SH-SY5Y (cell line): ENCODE results near the gene CCDC9B.

Experiments
- GATA2 ChIP-seq: IDR thresholded peaks from 2 replicates; pipeline ENCODE4 v1.6.1; 2011; ENCODE audit warnings: mild to moderate bottlenecking, low read depth, low read length
- GATA3 ChIP-seq: IDR thresholded peaks from 2 replicates; pipeline ENCODE4 v1.6.1; 2011; ENCODE audit warnings: low read depth, mild to moderate bottlenecking, low read length, moderate library complexity

The CCDC9B gene

DNA sequence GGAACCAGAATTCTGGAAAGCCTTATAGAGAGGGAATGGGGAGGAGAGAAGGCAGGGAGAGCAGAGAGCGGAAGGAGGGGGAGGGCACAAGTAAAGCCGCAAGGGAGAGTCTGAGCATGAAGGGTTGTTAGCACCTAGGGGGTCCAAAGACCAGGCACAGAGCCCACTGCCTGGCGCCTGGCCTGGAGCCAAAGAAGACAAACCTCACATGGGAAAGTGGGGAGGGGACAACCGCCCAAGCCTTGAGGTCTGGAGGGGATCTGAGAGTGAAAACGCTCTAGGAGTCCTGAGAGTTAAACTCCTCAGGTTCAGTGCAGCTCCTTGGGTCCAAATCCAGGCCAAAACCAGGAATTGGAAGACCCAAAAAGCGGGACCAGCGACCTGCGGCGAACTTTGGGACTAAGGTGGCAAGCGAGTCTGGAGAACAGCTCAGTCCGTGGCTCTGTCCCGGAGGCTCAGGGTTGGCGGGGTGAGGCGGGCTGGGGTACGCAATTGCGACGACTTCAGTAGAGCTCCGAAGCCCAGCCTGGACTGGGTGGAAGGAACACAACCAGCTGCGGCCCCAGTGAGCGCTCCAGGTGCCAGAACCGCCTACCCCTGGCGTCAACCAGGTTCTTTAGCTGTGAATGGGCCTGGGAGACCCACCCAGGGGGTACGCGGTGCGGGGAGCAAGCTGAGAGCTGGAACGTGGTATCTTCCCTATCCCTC, 18.1 kb downstream of the CCDC9B start:
- TF ChIP-seq GATA3 (no peak), GATA2 (no peak)

DNA sequence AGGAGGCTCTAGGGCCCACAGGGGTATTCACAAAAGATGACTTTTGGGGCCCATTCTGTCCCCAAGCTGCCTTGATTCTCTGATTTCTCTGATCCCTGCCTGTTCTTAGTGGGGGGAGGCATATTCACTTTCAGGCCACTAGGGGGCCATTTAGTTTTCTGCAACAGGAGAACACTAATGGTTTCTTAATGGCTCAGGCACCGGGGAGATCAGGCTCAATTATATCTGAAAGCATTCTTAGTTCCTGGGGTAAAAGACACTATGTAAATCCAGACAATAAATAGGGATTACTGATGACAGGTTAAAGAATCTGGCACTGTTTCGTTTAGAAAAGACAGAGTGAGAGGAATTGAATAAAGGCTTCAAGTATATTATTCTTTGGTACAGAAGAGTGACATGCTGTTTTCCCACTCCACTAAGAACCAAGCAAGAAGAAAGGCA, 19.8 kb downstream of the CCDC9B start:
- TF ChIP-seq GATA3 (no peak), GATA2 (no peak)

DNA sequence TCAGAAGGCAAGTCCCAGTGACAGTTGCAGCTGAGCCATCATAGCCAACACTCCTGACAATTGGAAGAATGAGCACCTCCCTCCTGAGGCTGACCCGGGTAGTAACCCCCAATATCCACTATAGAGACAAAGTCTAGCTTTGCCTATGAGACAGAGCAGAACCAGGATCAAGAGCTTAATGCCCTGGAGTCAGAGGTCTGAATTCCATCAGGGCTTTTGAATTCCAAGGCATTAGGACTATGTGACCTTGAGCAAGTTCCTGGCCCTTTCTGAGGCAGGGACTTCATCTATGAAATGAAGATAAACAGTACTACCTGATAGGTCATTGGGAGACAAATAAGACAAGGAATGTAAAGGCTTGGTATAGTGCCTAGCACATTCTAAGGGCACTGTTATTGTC, 20.3 kb downstream of the CCDC9B start:
- TF ChIP-seq GATA3, result no peak
- no peak for TF ChIP-seq GATA2

DNA sequence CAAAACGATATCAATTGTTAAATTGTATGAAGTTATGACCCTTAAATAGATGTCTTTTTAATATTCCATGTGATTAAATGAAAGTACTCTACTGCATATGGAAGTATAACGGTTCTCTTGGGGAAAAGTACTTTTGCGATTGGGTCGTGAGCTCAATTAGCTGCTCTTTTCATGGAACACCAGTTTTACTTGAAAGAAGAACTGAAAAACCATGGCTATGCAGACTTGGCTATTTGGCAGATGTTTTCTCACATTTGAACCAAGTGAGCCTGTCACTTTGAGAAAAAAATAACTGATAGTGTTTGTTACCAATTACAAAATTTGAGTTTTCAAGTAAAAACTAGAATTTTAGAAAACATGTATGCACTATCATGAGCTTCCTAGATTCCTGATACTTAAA, 23.2 kb downstream of the CCDC9B start:
- TF ChIP-seq GATA2, result no peak
- TF ChIP-seq GATA3, result no peak

DNA sequence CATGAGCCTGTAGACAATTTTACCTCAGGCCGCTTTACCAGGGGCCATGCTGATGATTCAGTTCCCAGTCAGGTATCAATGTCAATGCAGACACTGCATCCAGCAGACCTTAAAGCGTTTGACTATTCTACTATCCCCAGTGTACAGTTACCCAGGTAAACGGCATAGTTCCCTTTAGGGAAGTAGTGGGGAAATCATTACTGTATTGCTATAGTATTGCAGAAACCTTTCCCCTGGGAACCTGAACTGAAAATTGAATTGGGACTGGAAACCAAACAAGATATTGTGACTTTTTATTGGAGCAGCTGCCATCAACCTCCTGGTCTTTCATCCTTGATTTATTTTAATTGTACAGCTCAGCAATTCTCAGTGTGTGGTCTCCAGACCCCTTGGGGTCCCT, 23.8 kb downstream of the CCDC9B start:
- TF ChIP-seq GATA2 (no peak), GATA3 (no peak)

DNA sequence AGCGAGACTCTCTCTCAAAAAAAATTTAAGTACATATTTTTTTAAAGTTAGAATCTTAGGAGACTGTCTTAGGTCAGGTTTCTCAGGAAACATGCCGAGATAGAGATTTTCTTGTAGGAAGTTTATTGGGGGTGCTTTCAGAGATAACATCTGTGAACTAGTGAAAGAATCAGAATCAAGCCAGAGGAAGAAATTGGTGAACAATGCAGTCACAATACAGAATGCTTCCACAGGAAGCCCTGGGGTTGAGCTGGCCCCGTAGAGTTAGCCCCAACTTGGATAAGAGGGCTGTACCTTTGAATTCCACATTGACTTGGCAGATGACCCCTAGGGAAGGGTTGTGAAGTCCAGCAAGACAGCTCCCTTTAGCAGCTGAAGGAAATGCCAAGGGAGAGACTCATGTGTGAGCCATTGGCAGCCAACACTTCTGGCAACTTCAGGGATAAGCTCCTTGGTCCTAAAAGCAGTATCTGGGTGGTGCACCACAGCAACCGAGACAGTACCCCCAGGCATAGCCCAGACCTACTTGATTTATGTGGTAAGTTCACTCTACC, 25.9 kb downstream of the CCDC9B start:
- no peak for TF ChIP-seq GATA3
- no peak for TF ChIP-seq GATA2

DNA sequence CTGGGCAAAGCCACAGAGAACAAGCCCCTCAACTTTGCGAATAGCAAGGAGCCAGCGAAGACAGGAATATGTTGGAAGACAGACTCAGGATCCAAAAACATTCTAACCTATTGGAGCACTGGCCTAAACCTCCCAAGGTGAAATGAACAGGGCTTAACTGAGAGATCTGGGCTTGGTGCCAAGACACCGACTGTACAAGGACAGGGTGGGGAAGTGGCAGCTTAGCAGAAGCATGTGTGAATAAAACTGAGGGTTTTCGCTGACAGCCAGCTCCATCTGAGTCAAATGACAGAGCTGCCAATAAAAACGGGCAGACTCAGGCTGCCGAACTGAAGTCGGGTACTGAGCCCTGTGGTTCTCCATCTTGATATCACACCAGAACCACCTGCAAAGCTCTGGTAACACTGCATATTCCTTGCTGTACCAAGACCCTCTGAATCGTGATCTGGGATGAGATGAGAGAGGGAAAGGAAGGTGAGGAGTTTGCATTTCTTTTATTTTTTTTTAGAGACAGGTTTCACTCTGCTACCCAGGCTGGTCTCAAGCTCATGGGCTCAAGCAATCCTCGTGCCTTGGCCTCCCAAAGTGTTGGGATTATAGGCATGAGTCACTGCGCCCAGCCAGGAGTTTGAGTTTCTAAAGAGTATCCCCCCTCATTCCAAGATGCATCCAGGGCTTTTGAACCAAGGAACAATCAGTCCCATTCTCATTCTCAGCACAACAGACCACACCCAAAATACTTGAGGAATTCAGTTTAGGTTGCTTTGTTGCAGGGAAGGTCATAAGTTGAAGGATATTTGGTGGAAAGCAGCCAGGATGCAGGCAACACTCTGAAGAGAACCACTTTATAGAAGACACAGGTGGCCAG, 27.0 kb downstream of the CCDC9B start:
- peak; percentile 18; the same call in 1 of the 2 replicates for TF ChIP-seq GATA2
- TF ChIP-seq GATA3, result no peak

DNA sequence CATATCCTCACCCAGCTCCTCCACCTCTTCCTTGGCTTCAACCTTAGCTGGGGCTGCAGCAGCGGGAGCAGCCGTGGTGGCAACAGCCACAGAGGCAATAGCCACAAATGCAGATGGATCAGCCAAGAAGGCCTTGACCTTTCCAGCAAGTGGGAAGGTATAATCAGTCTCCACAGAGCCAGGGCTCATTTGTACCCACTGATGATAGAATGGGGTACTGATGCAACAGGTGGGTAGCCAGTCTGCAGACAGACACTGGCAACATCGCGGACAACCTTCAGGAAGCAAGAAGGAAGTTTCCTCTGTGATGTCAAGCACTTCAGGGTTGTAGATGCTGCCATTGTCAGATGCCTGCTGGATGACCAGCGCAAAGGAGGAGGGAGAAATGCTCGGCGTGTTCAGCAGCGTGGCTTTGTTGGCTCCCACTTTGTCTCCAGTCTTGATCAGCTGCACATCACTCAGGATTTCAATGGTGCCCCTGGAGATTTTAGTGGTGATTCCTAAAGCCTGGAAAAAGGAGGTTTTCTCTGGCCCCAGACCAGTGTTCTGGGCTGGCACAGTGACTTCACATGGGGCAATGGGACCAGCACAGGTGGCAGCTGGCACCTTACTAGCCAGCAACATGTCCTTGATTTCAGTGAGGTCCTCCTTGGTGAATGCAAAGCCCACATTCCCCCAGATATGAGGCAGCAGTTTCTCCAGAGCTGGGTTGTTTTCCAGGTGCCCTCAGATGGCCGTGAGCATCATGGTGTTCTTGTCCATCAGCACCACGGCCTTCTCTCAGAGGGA, 28.2 kb downstream of the CCDC9B start:
- TF ChIP-seq GATA3 (no peak), GATA2 (no peak)

DNA sequence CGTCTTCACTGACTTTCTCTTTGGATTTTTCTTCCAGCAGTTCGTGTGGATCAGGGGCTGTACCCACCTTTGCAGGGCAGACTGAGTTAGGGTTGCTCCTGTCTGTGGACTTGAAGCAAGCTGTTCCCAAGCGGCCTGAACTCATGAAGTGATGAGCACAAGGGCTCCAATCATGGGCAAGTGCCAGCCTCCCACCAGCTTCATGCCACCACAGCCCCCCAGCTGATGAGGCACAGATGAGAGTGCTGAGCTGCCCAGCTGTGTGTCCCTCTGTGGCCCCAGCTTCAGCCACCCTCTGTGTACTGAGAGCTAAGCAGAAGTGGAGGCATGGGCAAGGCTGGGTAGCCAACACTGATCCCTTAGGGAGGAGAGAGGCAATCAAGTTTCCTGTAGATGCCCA, 29.7 kb downstream of the CCDC9B start:
- no peak for TF ChIP-seq GATA2
- no peak for TF ChIP-seq GATA3

DNA sequence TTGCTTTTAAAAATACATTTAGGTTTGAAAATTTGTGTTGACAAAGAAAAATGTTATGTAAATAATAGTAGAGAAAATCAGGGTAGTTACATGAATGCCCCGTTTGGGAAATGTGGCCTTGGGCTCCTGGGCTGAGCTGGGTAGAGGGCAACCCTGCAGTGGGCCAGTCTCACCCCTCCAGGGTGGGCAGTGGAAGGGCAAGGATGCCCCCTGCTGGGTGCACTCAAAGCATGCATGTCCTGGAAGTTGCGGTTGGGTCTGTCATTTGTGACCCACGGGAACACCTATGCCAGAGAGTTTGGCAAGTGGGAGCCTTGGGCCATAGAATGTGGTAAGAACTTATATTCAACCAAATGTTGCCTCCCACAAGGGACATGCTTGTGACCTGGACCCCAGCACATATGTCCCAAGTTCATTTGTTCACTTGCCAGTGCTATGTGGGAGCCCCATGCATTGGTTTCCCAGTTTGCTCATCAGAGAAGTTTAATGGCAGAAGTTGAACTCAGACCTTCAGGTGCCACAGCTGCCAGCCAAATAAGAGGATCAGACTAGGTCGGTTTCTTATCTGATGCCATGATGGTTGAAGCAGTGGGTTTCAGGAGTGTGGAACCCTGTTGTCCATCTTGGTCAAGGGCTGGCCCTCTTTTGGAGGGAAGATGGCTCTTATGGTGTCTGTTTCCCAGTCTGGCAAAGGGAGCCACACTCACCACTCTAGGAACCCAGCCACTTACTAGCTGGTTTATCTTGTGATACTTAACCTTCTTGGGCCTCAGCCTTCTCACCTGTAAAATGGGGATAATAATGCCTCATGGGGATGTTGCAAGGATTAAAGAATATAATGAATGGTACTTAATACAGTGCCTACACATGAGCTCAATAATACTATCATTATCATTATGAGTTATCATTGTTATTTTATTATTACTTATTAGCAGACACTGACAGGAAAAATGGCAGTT, 30.5 kb downstream of the CCDC9B start:
- TF ChIP-seq GATA3 (no peak), GATA2 (no peak)

DNA sequence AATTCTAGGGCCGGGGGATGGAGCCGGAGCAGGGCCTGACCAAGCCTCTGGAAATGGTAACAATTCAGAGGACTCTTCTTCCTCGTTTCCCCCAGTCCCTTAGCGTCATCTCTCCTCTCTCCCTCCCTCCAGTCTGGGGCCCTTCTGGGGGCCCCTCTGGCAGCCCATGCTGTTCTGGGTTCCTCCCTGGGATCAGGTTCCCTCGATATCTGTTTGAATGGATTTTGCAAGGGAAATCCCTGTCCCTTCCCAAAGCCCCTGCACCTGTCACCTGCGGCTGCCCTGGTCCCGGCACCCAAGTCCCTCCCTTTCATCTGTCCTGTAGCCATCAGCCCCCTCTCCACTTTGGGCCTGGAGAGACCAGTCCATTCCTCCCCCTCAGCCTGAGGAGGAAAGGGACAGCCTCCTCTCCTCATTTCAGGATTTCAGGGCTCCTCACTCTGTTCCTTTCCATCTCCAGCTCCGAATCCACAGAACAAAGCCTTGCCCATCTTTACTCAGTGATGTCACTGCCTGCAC, 31.3 kb downstream of the CCDC9B start:
- TF ChIP-seq GATA2, result no peak
- TF ChIP-seq GATA3, result no peak

DNA sequence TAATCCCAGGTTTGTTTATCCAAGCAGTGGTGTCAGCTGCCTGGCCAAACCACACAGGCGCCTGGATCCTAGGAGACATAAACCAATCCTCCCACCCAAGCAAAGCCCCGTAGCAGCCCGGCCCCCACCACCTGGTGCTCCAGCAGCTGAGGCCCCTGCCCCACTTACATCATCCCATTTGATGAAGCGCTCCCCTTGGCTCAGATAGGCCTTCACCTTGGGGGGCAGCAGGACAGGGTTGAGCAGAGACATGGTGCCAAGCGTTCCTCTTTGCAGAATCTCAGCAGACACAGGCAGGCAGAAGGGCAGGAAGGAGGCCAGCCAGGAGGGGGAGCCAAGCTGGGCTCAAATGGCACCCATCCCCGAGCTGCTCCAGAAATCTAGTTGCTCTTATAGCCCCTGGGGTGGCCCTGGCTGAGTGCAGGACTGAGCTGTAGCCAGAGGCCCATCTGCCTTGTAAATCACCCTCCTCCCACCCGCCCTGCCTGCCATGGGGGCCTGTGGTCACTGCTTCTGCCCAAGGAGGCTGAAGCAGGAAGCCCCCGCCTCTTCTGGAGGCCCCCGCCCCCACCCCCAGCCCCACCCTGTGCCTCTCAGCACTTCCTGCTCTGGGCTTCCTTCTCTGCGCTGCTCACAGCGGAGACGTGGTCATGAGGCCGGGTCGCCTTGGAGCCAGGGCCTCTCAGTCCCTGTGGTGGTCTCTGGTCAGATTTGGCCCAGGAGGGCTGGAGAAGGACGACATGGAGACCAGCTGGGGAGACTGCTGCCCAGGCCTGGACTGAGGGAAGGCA, 33.1 kb downstream of the CCDC9B start, which contains the start of gene PLCB2:
TSS of gene PLCB2 (minus strand) at position 515 of the 791 bp plus-strand sequence. CDS start at position 252, 263 bp downstream.
- TF ChIP-seq GATA2 (no peak), GATA3 (no peak)

DNA sequence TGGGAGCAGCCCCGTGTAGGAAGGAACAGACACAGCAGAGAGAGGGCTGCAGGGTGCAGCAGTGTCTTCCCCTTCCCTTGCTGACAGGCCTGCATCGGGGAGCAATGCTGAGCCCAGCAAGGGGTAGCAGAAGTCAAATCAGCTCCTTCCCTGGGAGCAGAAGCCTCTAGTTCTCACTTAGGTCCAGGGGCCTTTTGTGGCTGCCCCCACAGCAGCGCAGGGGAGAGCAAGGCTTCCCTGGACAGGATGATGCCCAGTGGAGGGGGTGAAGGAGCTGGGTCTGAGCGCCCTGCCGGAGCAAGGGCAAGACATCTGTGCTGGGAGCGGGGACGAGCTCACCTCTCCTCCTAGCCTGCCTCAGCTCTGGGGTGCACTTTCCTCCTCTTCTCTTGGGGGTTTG, 33.8 kb downstream of the CCDC9B start:
- TF ChIP-seq GATA2 (no peak), GATA3 (no peak)
